HUDEP-2 (cell line): ENCODE measurements around the gene SFXN2.
A peak's percentile ranks its signal among the peaks of the same experiment; 100 is the strongest.
"Not testable (repeated sequence)": the region's sequence is repeated elsewhere in the genome, so short reads cannot be mapped to it uniquely, and the experiment has no call there.

Experiments
- DNase-seq, 76 experiments: peaks; one replicate each; lab custom pipeline; 2025; ENCODE audit not compliant: unreplicated experiment in 76 of 76; lab: John Stamatoyannopoulos, UW

Gene SFXN2

DNA sequence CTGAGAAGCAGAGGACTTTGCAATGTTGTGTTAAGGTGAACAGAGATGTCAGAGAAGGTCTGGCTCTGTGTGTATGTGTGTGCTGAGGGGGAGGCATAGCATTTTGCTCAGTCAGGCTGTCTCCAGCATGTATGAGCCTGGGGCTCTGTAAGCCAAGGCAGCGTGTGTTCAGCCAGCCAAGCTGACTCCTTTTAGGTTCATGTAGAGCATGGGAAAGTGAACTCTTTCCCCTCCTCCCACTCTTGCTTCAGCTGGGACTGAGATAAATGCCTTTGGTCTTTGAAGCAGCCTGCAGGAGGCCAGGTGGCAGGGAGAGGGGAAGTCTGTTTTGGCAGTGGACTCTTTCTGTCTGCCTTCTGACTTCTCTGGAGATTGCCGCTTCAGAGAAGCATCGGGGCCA lies 3.8 kb downstream of the SFXN2 start:
- peak in 13 of 76 experiments; percentile 2 to 34 (median 9) for DNase-seq

DNA sequence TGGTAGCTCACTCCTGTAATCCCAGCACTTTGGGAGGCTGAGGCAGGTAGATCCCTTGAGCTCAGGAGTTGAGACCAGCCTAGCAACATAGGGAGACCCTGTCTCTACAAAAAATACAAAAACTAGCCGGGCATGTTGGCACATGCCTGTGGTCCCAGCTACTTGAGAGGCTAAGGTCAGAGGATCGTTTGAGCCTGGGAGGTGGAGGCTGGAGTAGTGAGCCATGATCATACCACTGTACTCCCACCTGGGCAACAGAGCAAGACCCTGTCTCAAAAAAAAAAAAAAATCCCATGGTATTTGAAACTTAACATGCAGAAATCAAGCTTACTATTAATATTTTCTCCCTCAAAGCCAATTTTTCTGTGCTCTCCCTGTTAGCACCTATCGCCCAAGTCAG lies 5.9 kb downstream of the SFXN2 start:
- DNase-seq, result no peak

DNA sequence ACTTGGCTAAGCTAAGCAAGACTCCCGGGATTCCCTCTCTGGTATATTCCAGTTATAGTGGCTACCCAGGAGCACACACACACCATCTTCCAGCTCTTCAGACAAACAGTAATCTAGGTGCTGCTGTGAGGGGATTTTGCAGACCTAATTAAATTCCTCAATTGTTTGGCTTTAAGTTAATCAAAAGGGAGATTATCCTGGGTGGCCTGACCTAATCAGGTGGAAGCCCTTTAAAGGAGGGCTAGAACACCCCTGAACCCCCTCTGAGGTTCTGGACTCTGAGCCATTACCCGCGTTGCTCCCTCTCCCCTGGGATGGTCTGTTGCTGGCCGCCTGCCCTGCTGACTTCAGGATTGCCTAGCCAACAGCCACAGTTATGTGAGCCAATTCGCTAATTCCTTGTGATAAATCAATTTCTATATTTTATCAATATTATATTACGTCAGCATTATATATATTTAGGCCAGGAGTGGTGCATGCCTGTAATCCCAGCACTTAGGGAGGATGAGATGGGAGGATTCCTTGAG lies 6.4 kb downstream of the SFXN2 start:
- no peak for DNase-seq

DNA sequence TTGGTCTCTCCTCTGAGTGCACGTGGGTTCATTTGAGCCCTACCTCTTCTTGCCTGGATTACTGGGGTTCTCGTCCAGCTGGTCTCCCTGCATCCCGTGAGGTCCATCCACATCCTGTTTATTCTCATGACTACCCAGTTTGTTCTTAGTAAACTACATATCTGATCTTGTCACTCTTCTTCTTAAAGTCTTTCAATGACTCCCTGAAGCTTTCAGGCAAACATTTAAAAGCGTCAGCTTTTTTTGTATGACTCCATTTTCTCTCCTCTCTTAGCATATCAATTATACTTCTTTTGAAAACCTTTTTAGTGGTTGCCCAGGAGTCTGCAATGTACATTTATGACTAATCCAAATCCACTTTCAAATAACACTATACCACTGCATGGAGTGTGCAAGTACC lies 7.5 kb downstream of the SFXN2 start:
- DNase-seq, result no peak

DNA sequence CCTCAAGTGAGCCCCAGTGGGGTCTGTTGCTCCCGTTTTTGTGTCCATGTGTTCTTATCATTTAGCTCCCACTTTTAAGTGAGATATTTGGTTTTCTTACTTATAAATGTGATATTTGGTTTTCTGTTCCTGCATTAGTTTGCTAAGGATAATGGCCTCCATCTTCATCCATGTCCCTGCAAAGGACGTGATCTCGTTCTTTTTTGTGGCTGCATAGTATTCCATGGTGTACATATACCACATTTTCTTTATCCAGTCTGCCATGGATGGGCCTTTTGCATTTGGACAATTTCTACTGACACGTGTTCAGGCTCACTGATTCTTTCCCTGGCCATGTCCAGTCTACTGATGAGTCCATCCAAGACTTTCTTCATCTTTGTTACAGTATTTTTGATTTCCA lies 9.6 kb downstream of the SFXN2 start:
- DNase-seq, result no peak

DNA sequence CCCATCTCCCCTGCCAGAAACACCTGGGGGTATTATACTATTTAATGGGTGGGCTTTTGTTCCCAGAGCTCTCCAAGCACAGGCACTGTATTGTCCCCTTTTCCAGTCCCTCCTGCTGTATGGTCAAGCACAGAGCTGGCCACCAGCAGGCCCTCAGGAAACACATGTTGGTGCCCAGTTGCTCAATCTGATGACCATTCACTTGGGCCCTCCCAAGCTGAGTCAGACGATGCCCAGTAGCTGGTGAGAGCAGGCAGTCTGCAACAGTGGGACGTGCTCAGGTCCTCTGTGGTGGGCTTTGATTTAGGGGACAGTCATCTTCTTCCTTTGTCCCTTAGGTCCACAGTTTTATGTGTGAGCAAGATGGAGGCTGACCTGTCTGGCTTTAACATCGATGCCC lies 11.8 kb downstream of the SFXN2 start:
- no peak for DNase-seq

DNA sequence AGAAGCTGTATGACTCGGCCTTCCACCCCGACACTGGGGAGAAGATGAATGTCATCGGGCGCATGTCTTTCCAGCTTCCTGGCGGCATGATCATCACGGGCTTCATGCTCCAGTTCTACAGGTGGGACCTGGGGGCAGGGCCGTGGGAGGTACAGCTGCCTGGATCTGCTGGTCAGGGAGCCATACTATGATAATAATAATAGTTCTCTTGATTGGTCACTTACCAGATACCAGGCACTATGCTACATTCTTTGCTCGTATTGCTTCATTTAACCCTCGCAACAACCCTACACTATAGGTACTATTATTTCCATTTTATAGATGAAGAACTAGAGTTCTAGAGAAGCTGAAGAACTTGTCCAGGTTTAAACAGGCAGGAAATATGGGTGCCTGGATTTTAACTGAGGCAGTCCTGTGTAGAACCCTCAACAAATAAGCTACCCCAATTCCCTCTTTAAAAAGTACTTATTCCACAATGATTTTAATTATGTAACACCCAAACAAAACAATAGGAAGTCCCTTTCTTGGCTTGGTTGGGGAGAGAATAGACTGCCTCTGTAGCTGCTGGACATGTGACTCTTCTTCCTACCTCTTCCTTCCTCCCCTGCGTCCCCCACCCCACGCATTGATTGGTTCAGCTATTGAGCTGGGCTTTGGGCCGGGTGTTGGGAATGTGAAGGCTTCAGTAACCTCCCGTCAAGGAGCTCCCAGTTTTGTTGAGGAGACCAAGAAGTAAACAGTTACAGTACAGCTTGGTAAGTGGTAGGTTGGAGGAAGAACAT lies 12.8 kb downstream of the SFXN2 start:
- DNase-seq, result no peak

DNA sequence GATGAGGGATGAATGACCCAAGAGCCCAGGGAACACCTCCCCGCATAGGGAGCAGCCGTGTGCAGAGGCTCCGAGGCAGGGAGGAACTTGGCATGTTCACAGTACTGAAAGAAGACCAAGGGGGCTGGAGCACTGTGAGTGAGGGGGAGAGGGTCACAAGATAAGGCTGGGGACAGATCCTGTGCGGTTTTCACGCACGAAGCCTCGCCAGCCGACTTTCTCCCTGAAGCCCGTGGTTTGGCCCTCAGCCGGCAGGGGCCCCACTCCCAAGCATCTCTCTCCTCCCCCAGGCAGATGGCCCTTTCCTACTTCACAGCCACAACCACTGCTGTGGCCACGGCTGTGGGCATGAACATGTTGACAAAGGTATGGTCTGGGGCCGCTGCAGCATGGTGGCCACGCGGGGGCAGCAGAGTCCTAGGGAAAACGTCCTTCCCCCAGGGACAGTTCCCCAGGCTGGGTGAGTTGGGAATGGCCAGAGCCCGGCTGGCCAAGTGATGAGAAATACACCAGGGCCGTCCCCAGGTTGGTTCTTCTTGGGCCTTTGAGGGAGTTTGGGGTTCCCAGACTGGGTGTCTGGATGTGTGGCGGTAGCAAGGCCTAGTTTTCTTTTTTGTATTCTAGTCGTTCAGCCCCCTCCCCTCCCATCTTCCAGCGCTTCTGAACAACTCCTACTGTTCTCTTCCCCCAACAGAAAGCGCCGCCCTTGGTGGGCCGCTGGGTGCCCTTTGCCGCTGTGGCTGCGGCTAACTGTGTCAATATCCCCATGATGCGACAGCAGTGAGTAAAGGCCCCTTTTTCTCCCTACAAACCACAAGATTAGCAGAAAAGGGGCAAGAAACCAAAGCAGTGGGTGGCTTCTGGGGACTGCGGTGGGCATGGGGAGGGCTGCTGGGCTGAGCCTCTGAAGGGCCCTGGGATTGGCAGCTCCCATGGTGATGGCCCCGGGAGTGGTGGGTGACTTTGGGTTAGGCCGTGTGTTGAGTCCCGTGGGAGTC lies 14.9 kb downstream of the SFXN2 start:
- DNase-seq, result peak in 69 of 76 experiments; percentile 1 to 87 (median 62)

DNA sequence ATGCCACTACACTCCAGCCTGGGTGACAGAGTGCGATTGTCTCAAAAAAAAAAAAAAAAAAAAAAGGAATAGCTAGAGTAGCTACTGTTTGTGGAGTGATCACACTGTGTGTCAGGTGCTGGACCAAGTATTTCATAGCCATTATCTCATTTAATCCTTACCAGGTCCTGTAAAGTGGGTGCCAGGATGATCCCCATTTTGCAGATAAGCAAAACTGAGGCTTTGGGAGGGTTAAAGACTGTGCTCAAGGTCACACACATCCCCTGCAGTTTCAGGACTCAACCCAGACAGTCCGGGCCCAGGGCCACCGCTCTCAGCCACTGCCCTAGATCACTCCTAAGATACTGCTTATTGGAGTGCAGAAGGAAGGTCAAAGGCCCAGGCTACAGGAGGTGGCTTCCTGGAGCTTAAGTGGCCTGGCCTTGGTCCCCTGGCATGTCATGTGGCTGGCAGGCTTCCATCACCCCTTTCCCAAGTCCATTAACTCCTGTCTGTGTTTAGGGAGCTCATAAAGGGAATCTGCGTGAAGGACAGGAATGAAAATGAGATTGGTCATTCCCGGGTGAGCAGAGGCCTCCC lies 16.9 kb downstream of the SFXN2 start:
- DNase-seq, result no peak

DNA sequence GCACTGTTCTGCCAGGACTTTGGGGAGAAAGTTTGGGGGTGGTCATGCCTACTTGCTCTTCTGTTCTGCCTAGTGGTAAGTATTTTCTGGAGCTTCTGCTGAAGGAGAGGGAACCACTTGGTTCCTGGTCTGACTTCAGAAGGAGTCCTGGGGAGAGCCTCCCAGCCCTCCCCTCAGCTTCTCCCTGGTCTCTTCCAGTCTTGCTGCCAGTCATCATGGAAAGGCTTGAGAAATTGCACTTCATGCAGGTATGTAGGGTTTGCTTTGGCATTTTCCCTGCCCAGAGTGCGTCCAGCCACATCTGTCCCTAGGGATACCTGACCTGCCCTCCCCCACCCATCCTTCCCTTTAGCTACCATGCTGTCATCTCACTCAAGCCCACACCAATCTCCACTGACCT lies 18.2 kb downstream of the SFXN2 start:
- DNase-seq, result no peak

DNA sequence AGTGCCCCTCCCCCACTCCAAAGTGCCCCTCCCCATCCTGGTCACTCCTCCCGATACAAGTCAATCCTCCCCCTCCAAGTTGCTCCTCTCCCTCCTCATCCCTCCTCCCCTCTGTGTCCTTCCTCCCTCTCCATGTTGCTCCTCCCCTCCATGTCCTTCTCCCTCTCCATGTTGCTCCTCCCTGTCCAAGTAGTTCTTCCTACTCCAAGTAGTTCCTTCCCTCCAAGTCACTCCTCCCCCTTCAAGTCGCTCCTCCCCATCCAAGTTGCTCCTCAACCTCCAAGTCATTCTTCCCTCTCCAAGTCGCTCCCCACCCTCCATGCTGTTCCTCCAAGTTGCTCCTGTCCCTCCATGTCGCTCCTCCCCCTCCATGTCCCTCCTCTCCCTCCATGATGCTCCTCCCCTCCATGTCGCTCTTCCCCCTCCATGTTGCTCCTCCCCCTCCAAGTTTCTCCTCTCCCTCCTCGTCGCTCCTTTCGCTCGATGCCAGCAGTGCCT lies 20.7 kb downstream of the SFXN2 start:
- DNase-seq, result no peak

DNA sequence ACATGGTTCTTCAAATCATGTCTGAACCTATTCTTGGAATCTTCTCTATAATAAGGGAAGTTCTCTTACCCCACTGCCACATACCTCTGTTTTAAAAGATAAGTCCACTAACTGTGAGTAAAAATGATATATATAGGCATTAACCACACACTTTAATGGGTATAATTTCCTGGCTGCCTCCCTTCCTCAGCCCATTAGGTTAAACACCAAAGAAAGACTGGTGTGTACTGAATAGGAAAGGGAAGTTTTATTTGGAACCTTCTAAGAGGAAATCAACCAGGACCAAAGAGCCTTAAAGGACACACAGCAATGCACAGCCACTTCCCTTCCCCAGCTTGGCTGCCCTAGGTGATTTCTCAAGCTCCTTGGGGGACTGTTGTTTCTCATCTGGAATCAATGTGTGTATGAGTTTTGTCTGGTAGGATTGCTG lies 24.3 kb downstream of the SFXN2 start:
- peak in 1 of 76 experiments; percentile 28 for DNase-seq

DNA sequence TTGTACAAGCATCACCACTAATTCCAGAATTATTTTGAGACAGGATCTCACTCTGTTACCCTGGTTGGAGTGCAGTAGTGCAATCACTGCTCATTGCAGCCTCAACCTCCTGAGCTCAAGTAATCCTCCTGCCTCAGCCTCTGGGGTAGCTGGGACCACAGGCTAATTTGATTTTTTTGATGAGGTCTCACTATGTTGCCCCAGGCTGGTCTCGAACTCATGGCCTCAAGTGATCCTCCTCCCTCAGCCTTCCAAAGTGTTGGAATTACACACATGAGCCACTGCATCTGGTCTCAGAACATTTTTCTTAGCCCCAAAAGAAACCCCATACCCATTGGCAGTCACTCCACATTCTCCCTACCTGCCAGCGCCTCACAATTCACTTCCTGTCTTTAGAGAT lies 25.8 kb downstream of the SFXN2 start:
- DNase-seq, result no peak

DNA sequence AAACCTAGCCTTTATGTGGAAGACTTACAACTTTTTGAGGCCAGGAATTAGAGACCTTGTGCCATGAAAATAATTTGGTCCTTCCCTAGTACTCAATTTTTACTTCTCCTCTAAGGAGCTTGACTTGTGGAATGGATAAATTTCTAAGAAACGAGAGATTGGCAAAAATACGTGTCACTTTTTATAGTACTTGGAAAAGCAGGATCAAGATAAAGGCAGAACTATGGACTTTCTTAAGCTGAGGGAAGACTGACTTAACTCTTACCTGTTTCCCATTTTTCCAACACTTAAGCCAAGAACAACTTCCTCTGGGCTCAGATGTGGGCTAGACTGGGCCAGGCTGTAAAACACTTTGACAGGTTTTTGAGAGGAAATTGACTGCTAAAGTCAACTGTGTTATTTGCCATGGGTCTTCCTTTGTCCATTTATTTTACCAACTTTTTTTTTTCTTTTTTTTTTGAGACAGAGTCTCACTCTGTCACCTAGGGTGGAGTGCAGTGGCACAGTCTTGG lies 27.3 kb downstream of the SFXN2 start:
- DNase-seq, result no peak

DNA sequence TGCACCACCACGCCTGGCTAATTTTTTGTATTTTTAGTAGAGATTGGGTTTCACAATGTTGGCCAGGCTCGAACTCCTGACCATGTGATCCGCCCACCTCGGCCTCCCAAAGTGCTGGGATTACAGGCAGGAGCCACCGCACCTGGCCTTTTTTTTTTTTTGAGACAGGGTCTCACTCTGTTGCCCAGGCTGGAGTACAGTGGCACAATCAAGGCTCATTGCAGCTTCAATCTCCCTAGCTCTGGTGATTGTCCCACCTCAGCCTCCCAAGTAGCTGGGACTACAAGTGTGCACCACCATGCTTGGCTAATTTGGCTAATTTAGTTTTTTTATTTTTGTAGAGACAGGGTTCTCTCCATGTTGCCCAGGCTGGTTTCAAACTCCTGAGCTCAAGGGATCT lies 27.9 kb downstream of the SFXN2 start:
- not testable (repeated sequence) for DNase-seq

DNA sequence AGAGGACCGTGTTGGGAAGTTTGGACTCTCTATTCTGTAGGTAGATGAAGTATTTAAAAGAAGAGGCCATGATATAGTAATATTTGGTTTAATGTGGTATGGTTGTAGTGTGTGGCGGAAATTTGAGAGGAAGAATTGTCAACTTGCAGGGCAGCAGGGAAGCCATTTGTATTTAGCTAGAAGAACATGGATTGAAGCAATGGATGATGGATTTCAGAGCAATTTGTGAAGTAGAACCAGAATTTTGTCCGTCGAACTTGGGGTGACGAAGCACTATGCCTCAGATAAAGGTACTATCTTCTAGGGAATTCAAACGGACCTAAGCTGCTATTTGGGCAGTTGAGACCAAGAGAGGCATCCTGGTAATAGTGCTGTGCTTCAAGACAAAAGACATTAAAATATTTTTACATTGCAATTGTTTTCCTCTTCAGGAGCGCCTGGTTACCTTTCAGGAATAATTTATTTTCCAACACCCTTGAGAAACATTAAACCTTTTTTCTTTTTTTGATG lies 28.7 kb downstream of the SFXN2 start:
- DNase-seq, result peak in 5 of 76 experiments; percentile 26 to 47 (median 38)

DNA sequence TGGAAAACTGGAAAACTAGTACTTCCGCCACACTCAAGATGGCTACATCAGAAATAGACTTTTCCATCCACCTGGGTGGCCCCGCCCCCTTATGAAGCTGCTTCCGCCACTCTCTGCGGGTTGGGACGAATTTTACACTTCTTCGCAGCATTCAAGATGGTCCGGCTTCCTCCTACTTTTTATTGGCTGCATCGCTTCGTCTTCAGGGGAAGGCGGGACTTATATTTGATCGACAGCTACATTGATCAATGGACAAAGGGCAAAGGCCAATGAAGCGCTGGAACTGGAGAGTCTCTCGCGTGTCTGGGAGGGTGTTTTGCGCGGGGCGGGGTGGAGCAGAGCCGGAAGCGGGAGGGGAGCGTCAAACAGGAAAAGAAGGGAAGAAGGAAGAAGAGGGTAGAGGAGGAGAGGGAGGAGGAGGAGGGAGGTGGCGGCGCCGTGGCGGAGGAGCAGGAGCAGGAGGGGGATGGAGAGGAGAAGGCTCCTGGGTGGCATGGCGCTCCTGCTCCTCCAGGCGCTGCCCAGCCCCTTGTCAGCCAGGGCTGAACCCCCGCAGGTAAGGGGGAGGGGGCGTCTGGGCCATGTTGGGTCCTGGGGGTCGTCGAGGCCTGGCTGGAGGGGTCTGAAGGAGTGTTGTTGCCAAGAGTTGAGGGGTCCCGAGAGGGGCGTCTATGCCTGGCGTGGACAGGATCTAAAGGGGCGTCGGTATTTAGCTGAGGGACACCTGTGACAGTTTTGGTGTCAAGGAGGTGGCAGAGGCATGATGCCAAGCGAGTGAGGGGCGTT lies 29.3 kb downstream of the SFXN2 start, which contains the start of gene WBP1L:
Gene WBP1L, plus strand, starts transcription at position 361 of the 786 bp plus-strand sequence. Its CDS starts 106 bp downstream, at position 467.
- peak in 74 of 76 experiments; percentile 67 to 99 (median 96) for DNase-seq

DNA sequence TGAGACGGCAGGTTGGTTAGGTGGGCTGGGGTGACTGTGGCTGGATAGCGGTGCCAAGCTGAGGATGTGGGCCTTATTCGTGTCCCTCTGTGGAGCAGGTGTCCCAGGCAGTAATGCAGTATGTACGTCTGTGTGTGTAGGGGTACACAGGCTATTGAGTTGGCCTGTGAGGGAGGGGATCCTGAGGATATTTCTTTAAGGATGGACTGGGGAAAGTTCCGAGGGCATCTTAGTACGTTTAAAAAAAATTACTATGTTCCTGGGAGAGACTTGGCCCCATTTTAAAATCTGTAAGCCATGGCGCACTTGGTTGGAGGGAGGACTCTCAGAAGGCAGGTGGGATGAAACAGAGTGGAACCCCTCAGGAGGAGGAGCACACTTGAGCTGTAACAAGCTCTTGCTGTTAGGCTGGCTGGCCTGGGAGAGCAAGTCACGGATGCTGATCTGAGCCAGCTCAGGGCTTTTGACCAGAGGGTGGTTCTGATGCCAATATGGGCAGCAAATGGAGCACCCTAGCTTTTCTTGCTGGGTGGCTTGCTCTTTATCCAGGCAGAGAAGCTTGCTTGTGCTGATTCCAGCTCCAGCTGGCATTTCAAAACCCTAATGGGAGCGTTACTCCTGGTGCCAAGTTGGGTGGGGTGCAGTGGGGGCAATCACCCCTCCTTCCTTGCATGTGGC lies 30.1 kb downstream of the SFXN2 start:
- peak in 14 of 76 experiments; percentile 5 to 39 (median 16) for DNase-seq

DNA sequence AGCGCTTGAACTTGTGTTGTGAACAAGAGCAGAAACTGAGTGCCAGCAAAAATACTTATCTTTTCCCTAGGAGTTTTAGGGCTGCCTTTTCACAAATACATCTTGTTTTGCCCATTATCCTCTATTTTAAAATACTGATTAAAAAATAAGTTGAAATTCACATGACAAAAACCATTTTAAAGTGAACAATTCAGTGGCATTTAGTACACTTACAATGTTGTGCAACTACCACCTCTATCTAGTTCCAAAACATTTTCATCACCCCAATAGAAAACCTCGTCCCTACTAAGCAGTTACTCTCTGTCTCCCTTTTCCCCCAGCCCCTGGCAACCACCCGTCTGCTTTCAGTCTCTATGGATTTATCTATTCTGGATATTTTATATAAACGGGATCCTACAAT lies 30.7 kb downstream of the SFXN2 start:
- DNase-seq, result no peak
